H9 (cell line): ENCODE results near the gene GPR137B. TPM values are rescaled to one million over a fixed set of nuclear protein-coding genes. Genes with fewer than 3 reads are reported as not detected.
A peak's percentile ranks its signal among the peaks of the same experiment; 100 is the strongest.

ENCODE experiments used
- DNase-seq: peaks from one replicate; pipeline ENCODE4 v3.0.0-alpha.2; 2017
- H2AFZ ChIP-seq: one replicate; pipeline ENCODE4 v1.6.1; 2013; ENCODE audit warnings: mild to moderate bottlenecking, low read length, control low read depth, moderate library complexity
- H2AK5ac ChIP-seq: 2 replicates; pipeline ENCODE4 v1.6.1; 2013; ENCODE audit warnings: low read length, control low read depth, mixed read lengths; ENCODE audit not compliant: insufficient read length
- H2BK120ac ChIP-seq: one replicate; pipeline ENCODE4 v1.6.1; 2013; ENCODE audit warnings: low read depth, mild to moderate bottlenecking, low read length, control low read depth, inconsistent platforms; ENCODE audit not compliant: poor library complexity, severe bottlenecking
- H2BK12ac ChIP-seq: 2 replicates; pipeline ENCODE4 v1.6.1; 2013; ENCODE audit warnings: low read length, control low read depth, mixed read lengths, low read depth; ENCODE audit not compliant: insufficient read length
- H2BK15ac ChIP-seq: 2 replicates; pipeline ENCODE4 v1.6.1; 2013; ENCODE audit warnings: low read depth, low read length, control low read depth
- H2BK20ac ChIP-seq: one replicate; pipeline ENCODE4 v1.6.1; 2013; ENCODE audit warnings: low read depth, mild to moderate bottlenecking, low read length, control low read depth, inconsistent platforms; ENCODE audit not compliant: poor library complexity, severe bottlenecking
- H2BK5ac ChIP-seq: 2 replicates; pipeline ENCODE4 v1.6.1; 2013; ENCODE audit warnings: low read length, control low read depth, mixed read lengths; ENCODE audit not compliant: insufficient read length
- H3K14ac ChIP-seq: 2 replicates; pipeline ENCODE4 v1.6.1; 2013; ENCODE audit warnings: low read length, control low read depth; ENCODE audit not compliant: insufficient read depth
- H3K18ac ChIP-seq: 2 replicates; pipeline ENCODE4 v1.6.1; 2013; ENCODE audit warnings: low read depth, mild to moderate bottlenecking, mixed read lengths, low read length, control low read depth; ENCODE audit not compliant: insufficient read length
- H3K23ac ChIP-seq: 2 replicates; pipeline ENCODE4 v1.6.1; 2013; ENCODE audit warnings: low read length, control low read depth, mixed read lengths, low read depth; ENCODE audit not compliant: insufficient read length
- H3K23me2 ChIP-seq: 2 replicates; pipeline ENCODE4 v1.6.1; 2013; ENCODE audit warnings: low read depth, mild to moderate bottlenecking, mixed read lengths, low read length, control low read depth; ENCODE audit not compliant: insufficient read length, poor library complexity, severe bottlenecking
- H3K27ac ChIP-seq: 2 replicates; pipeline ENCODE4 v1.5.1; 2013; ENCODE audit warnings: low read length, control low read depth, mixed read lengths, low read depth; ENCODE audit not compliant: insufficient read length
- H3K27me3 ChIP-seq: 2 replicates; pipeline ENCODE4 v1.6.1; 2013; ENCODE audit warnings: low read length, control low read depth, inconsistent platforms; ENCODE audit not compliant: insufficient read depth
- H3K4ac ChIP-seq: 2 replicates; pipeline ENCODE4 v1.6.1; 2013; ENCODE audit warnings: low read depth, mild to moderate bottlenecking, control low read depth, inconsistent platforms, low read length, moderate library complexity
- H3K4me1 ChIP-seq: 2 replicates; pipeline ENCODE4 v1.6.1; 2013; ENCODE audit warnings: low read length, control low read depth, inconsistent platforms; ENCODE audit not compliant: insufficient read depth
- H3K4me2 ChIP-seq: 2 replicates; pipeline ENCODE4 v1.6.1; 2013; ENCODE audit warnings: low read length, control low read depth, mixed read lengths; ENCODE audit not compliant: insufficient read length, insufficient read depth
- H3K56ac ChIP-seq: 2 replicates; pipeline ENCODE4 v1.6.1; 2013; ENCODE audit warnings: low read depth, mild to moderate bottlenecking, mixed read lengths, low read length, control low read depth; ENCODE audit not compliant: insufficient read length
- H3K79me1 ChIP-seq: 2 replicates; pipeline ENCODE4 v1.6.1; 2013; ENCODE audit warnings: low read depth, mild to moderate bottlenecking, moderate library complexity, low read length, control low read depth, inconsistent platforms; ENCODE audit not compliant: insufficient read depth, poor library complexity, severe bottlenecking
- H3K79me2 ChIP-seq: 2 replicates; pipeline ENCODE4 v1.6.1; 2013; ENCODE audit warnings: low read length, control low read depth, inconsistent platforms; ENCODE audit not compliant: insufficient read depth
- H3K9ac ChIP-seq: 2 replicates; pipeline ENCODE4 v1.6.1; 2013; ENCODE audit warnings: low read length, control low read depth, mixed read lengths; ENCODE audit not compliant: insufficient read length; ENCODE audit errors: extremely low read depth
- H3K9me3 ChIP-seq: one replicate; pipeline ENCODE4 v1.6.1; 2013; ENCODE audit warnings: low read depth, low read length, inconsistent platforms; ENCODE audit not compliant: control insufficient read depth
- H3T11ph ChIP-seq: one replicate; pipeline ENCODE4 v1.6.1; 2013; ENCODE audit warnings: mild to moderate bottlenecking, low read length, control low read depth, inconsistent platforms
- H4K20me1 ChIP-seq: one replicate; pipeline ENCODE4 v1.6.1; 2013; ENCODE audit not compliant: control insufficient read depth, insufficient read length, insufficient read depth
- H4K5ac ChIP-seq: 2 replicates; pipeline ENCODE4 v1.6.1; 2013; ENCODE audit warnings: low read depth, mild to moderate bottlenecking, mixed read lengths, low read length, control low read depth; ENCODE audit not compliant: insufficient read length
- H4K8ac ChIP-seq: replicated peaks from 2 replicates; pipeline ENCODE4 v1.6.1; 2013; ENCODE audit warnings: low read length, control low read depth, mixed read lengths, low read depth; ENCODE audit not compliant: insufficient read length
- H4K91ac ChIP-seq: 2 replicates; pipeline ENCODE4 v1.6.1; 2013; ENCODE audit warnings: low read depth, mild to moderate bottlenecking, moderate library complexity, mixed read lengths, low read length, control low read depth; ENCODE audit not compliant: insufficient read length
- H3K27ac Mint-ChIP-seq, 3 experiments: 2 replicates in 2 of 3; 3 replicates in 1 of 3; pipeline ENCODE4 v1.8.0; 2020 to 2021; ENCODE audit warnings: mixed read lengths in 3 of 3, mild to moderate bottlenecking in 1 of 3, moderate library complexity in 1 of 3
- H3K27me3 Mint-ChIP-seq: 2 replicates; pipeline ENCODE4 v1.8.0; 2021; ENCODE audit warnings: low read depth, mild to moderate bottlenecking, moderate library complexity, mixed read lengths
- H3K36me3 Mint-ChIP-seq, 3 experiments: 2 replicates in 2 of 3; 3 replicates in 1 of 3; pipeline ENCODE4 v1.8.0; 2020 to 2021; ENCODE audit warnings: low read depth in 3 of 3, mixed read lengths in 3 of 3; ENCODE audit not compliant: insufficient read depth in 1 of 3
- H3K4me1 Mint-ChIP-seq, 2 experiments: 2 replicates each; pipeline ENCODE4 v1.8.0; 2020; ENCODE audit warnings: mixed read lengths in 2 of 2
- H3K4me3 Mint-ChIP-seq, 2 experiments: 2 replicates in 1 of 2; 3 replicates in 1 of 2; pipeline ENCODE4 v1.8.0; 2020 to 2021; ENCODE audit warnings: mild to moderate bottlenecking in 2 of 2, mixed read lengths in 2 of 2, moderate library complexity in 1 of 2
- H3K9me3 Mint-ChIP-seq, 2 experiments: 2 replicates in 1 of 2; 3 replicates in 1 of 2; pipeline ENCODE4 v1.8.0; 2020; ENCODE audit warnings: mild to moderate bottlenecking in 2 of 2, mixed read lengths in 2 of 2, moderate library complexity in 1 of 2
- whole genome bisulfite sequencing: extraction: QIAGEN DNeasy Blood & Tissue Kit; methylation state at CpG from one replicate; pipeline ENCODE4 v1.1.7; 2013; ENCODE audit warnings: missing lambda C conversion rate, low lambda C conversion rate, mixed read lengths; ENCODE audit not compliant: insufficient read length; ENCODE audit errors: extremely low coverage; 5-methylcytosine and 5-hydroxymethylcytosine counted together
- total RNA-seq: library from RNA; stranded (reverse); gene quantifications from 2 replicates; pipeline ENCODE4 v1.2.1, GENCODE V29; 2021
- TF ChIP-seq, protein P1 (sequence below): fragments of 200-600 bp; sonication (generic); conservative IDR thresholded peaks from 3 replicates; pipeline ENCODE4 v1.8.0; 2021; ENCODE audit warnings: antibody characterized with exemption, mild to moderate bottlenecking

GPR137B gene
- total RNA-seq, 1 experiment from 2014 or later = 5.9 TPM

DNA sequence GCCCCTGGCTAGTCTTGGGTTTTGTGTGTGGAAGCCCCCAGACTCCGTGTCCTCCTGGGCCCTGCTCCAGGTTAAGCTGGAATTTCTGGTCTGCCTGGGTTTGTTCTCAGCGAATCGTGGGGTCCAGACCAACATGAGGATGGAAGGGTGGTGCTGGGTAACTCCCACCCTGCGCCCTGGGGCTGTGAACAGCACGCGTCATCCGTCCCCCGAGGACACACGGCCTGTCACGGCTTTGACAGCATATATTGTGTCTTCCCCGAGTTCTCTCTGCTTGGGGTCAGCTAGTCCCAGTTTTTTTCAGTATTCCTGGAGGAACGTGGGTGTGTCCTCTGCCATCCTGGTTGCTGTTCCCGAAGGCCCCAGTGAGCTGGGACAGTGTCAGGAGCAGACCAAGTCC lies 11.8 kb downstream of the GPR137B start:
- no peak overlapping the region for H2AK5ac ChIP-seq
- no peak overlapping the region for H3K18ac ChIP-seq
- H3K9me3 ChIP-seq = no peaks in the 10 kb centered on the region
- no peak overlapping the region for H3K27ac ChIP-seq
- WGBS = no CpG with 5 or more reads among the region's 13 CpGs
- no peak overlapping the region for H4K8ac ChIP-seq
- peaks cover 2% of the 10 kb centered on the region for H4K20me1 ChIP-seq
- Mint-ChIP-seq H3K4me1 (peaks cover 13 to 29% of the 10 kb centered on the region in 2 experiments), H3K4me3 (no peak overlapping the region), H3K27ac (0 out of 7 replicates have a peak overlapping the region, but pooled peaks of 1 of the 3 experiments have one; percentile 23), H3K36me3 (no peaks in the 10 kb centered on the region), H3K9me3 (no peaks in the 10 kb centered on the region; a peak in 1 of 5 replicates), H3K27me3 (no peaks in the 10 kb centered on the region)
- no peaks in the 10 kb centered on the region for H3K79me1 ChIP-seq
- no peak overlapping the region for H2BK15ac ChIP-seq
- H3K14ac ChIP-seq = no peak overlapping the region; the same call in 1 of the 2 replicates
- no peak for DNase-seq
- no peak overlapping the region for H4K5ac ChIP-seq
- no peaks in the 10 kb centered on the region for H3K23me2 ChIP-seq
- H3K56ac ChIP-seq = no peak overlapping the region
- no peak overlapping the region for H2AFZ ChIP-seq
- no peaks in the 10 kb centered on the region; the same call in 1 of the 2 replicates for H3K79me2 ChIP-seq
- H3T11ph ChIP-seq = no peak overlapping the region
- no peak overlapping the region for H2BK120ac ChIP-seq
- H2BK5ac ChIP-seq = no peak overlapping the region
- no peak overlapping the region for H2BK12ac ChIP-seq
- no peak overlapping the region for H4K91ac ChIP-seq
- no peak overlapping the region for H2BK20ac ChIP-seq
- H3K4me1 ChIP-seq = no peaks in the 10 kb centered on the region; the same call in 1 of the 2 replicates
- H3K23ac ChIP-seq = no peak overlapping the region
- H3K4ac ChIP-seq = no peak overlapping the region
- no peak overlapping the region for H3K9ac ChIP-seq
- TF ChIP-seq, protein P1, sequence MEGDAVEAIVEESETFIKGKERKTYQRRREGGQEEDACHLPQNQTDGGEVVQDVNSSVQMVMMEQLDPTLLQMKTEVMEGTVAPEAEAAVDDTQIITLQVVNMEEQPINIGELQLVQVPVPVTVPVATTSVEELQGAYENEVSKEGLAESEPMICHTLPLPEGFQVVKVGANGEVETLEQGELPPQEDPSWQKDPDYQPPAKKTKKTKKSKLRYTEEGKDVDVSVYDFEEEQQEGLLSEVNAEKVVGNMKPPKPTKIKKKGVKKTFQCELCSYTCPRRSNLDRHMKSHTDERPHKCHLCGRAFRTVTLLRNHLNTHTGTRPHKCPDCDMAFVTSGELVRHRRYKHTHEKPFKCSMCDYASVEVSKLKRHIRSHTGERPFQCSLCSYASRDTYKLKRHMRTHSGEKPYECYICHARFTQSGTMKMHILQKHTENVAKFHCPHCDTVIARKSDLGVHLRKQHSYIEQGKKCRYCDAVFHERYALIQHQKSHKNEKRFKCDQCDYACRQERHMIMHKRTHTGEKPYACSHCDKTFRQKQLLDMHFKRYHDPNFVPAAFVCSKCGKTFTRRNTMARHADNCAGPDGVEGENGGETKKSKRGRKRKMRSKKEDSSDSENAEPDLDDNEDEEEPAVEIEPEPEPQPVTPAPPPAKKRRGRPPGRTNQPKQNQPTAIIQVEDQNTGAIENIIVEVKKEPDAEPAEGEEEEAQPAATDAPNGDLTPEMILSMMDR = no peak
- H3K4me2 ChIP-seq = no peak overlapping the region
- H3K27me3 ChIP-seq = no peaks in the 10 kb centered on the region
